LNCAP (cell line): ENCODE data around the gene F3.
A peak's percentile ranks its signal among the peaks of the same experiment; 100 is the strongest.

ENCODE experiments used
- CTCF ChIP-seq: fragments of 450-650 bp; IDR thresholded peaks from 2 replicates; pipeline ENCODE4 v1.5.1; 2017; ENCODE audit warnings: mild to moderate bottlenecking

F3 gene

GRCh38 chr1:94535879-94536278 lies 5.7 kb downstream of the F3 start:
- no peak for TF ChIP-seq CTCF

- no peak for TF ChIP-seq CTCF
Observed at GRCh38 chr1:94535095-94535494, 6.5 kb downstream of the F3 start.

GRCh38 chr1:94532077-94532476 lies 9.5 kb downstream of the F3 start:
- peak; percentile 57; the same call in 1 of the 2 replicates for TF ChIP-seq CTCF

GRCh38 chr1:94531664-94532063 lies 9.9 kb downstream of the F3 start:
- TF ChIP-seq CTCF = no peak

- TF ChIP-seq CTCF = no peak
Observed at GRCh38 chr1:94530373-94530878, 11.1 kb downstream of the F3 start.

- TF ChIP-seq CTCF = no peak
Observed at GRCh38 chr1:94529416-94529815, 12.1 kb downstream of the F3 start.

- TF ChIP-seq CTCF = no peak
Observed at GRCh38 chr1:94528826-94529225, 12.7 kb downstream of the F3 start.

GRCh38 chr1:94528299-94528698 lies 13.3 kb downstream of the F3 start:
- TF ChIP-seq CTCF = no peak
